ENCODE results near the gene ZNF621.
A peak's percentile ranks its signal among the peaks of the same experiment; 100 is the strongest.

The ZNF621 gene

GRCh38 chr3:40524568-40525285 lies at the start of gene ZNF621:
ZNF621 (plus strand) TSS chr3:40524960; CDS start chr3:40525841, 881 bp downstream.
- peak; percentile 37 to 73 (median 57) for DNase-seq (ENCODE audit: low read depth in 3 of 3, low spot score in 1 of 3)

DNA sequence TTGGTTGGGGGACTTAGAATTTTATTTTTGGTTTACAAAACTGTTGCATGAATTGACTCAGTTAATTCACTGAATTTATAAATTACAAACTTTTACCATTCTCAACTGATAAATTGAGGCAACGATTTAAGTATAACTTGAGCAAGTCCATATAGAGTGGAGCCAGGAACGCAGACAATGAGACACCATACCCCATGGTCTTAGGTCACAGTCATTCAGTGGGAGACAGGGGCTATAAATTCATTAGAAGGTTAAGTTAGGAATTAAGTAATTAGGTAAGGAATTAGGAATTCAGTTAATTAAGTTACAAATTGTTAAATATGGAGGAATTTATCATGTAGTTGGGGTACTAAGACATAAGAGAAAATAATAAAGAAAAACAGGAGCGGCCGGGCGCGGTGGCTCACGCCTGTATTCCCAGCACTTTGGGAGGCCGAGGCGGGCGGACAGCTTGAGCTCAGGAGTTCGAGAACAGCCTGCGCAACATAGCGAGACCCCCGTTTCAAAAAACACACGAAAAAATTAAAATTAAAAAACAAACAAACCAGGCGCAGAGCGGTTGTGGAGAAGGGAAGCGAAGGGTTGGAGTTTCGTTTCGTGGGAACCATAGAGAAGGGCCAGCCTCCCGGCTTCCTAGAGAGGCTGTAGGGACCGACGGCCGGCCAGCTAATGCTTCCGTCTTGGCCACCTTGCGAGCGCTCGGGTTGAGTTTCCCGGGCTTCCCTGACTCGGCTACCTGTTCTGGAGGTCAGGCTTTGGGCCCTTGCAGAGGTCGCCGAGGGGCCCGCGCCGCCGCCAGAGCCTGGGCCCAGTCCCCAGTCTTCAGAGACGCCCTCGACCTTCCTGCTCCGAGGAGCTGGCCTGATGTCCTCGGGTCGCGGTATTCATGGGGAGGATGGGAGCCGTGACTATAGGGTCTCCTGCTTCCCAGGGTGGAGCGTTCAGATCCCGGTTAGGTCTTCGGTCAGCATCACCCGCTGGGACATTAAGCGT lies 48.0 kb upstream of the ZNF621 start, which contains the start of gene ZNF619:
Gene ZNF619 (plus strand): TSS at position 645 of the 993 bp plus-strand sequence. CDS start 858 bp downstream, outside the sequence.
- peak in 2 of 3 donors; percentile 27 to 38 for DNase-seq (ENCODE audit: low read depth in 3 of 3, low spot score in 1 of 3)

- DNase-seq (ENCODE audit: low read depth in 3 of 3, low spot score in 1 of 3), result no peak
Observed at GRCh38 chr3:40477666-40478065, 47.1 kb upstream of the ZNF621 start.

- no peak for DNase-seq (ENCODE audit: low read depth in 3 of 3, low spot score in 1 of 3)
Observed at GRCh38 chr3:40487172-40487571, 37.6 kb upstream of the ZNF621 start.

- no peak for DNase-seq (ENCODE audit: low read depth in 3 of 3, low spot score in 1 of 3)
Observed at GRCh38 chr3:40490916-40491315, 33.8 kb upstream of the ZNF621 start.

GRCh38 chr3:40494698-40495097 lies 30.1 kb upstream of the ZNF621 start:
- no peak for DNase-seq (ENCODE audit: low read depth in 3 of 3, low spot score in 1 of 3)

GRCh38 chr3:40497288-40497687 lies 27.5 kb upstream of the ZNF621 start:
- DNase-seq (ENCODE audit: low read depth in 3 of 3, low spot score in 1 of 3), result no peak

DNA sequence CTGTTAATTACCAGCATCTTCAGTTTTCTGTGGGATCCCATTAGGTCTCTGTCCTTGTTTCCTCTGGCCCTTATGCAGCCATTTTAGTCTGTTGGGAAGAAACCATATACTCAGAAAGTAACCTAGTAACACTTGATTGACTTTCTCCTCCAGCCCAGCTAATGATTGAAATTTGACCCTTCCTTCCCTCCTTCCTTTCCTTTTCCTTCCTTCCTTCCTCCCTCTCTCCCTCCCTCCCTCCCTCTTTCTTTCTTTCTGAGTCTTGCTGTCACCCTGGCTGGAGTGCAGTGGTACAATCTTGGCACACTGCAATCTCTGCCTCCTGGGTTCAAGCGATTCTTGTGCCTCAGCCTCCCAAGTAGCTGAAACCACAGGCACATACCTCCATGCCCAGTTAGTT lies 24.8 kb upstream of the ZNF621 start:
- no peak for DNase-seq (ENCODE audit: low read depth in 3 of 3, low spot score in 1 of 3)

GRCh38 chr3:40502034-40502433 lies 22.7 kb upstream of the ZNF621 start:
- no peak for DNase-seq (ENCODE audit: low read depth in 3 of 3, low spot score in 1 of 3)

DNA sequence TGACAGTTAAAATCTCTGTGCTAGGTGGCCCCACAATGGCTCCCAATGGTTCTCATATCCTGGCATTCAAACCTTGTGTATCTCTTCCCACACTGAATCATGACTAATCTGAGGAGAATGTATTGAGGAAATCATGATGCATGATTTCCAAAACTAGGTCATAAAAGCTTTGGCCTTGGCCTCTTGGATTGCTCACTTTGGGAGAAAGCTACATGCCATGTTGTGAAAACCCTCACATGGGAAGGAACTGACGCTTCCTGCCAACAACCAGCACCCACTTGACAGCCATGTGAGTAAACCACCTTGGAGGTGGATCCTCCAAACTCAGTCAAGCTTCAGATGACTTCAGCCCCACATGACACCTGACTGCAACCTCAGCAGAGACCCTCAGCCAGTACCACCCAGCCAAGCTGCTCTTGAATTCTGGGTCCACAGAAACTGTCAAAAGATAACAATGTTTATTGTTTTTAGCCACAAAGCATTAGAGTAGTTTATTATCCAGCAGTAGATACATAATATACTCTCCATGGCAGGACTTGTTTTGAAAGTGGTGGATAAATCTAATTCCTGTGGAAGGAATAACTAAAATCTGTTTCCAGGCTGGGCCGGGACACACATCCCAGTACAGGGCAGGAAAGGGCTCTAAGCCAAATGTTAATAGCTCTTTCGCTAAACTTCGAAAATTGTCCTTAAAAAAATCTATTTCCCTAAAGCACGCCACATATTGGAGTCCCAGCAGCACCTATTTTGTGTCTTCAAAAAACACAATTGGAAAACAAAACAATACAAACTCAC lies 19.9 kb upstream of the ZNF621 start:
- DNase-seq (ENCODE audit: low read depth in 3 of 3, low spot score in 1 of 3), result no peak

DNA sequence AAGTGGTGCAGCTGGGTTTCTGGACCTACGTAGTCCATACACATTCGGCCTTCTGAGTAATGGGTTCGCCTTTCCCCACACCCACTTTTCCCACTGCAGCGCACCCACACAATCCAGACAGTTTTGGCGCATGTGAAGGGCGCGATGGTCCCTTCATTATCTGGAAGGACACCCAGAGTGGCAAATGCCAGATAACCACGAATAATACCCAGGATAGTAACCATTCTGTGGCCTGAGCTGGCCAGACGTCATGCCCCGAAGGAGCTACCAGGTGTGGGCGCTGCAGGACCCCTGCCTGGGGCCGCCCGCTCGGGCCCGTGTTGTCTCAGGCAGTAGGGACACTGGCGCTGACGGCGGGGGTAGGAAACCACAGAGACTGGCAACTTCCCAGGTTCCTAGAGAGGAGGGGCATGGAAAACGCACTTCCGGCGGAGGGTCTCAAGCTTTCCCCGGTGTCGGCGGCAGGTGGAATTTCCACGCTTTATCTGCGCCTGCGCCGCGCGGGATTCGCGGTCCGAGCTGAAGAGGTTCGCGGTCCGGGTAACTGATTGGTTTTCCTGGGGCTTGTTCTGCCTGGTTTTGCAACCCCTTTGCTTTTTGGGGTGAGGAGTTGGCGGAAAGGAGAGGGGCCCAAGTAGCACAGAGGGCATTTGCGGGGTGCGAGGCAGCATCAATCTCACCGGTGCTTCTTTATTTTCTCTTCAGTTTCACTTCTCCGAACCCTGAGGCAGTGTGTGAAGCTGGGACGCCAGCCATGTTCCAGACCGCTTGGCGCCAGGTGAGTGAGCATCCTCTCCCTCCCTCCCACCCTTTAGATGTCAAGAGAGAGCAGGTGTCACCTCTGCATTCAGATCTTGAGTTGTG lies 18.9 kb upstream of the ZNF621 start, which contains the start of gene ZNF620:
Gene ZNF620 (plus strand): TSS at position 441 of the 864 bp plus-strand sequence. CDS start 314 bp downstream, at position 755.
- DNase-seq (ENCODE audit: low read depth in 3 of 3, low spot score in 1 of 3), result peak in 2 of 3 donors; percentile 23 to 30

DNA sequence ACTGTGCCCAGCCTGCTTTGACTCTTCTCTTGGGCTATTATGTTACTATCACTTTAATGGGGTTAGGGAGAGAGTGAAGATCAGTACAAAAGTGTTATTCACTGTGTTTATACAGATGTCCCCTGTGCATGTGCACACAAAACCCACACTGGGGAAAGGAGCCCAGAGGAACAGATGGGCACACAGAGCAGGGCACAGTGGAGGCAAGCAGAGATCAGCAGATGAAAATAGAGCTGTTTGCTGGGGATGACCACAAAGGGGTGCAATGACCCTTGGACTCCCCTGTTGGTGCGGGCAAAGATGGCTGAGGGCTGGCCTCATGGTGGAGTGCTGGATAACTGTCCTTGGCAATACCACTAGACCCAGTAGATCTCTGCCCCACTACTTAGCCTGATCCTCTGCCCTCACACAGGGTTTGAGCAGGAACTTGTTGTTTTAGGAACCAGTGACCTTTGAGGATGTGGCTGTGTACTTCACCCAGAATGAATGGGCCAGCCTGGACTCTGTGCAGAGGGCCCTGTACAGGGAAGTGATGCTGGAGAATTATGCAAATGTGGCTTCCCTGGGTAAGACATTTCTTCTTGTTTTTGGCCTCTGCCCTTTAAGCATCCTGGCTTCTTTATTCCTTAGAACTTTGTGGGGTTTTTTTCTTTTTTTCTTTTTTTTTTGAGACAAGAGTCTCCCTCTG lies 13.6 kb upstream of the ZNF621 start:
- DNase-seq (ENCODE audit: low read depth in 3 of 3, low spot score in 1 of 3), result no peak

- DNase-seq (ENCODE audit: low read depth in 3 of 3, low spot score in 1 of 3), result no peak
Observed at GRCh38 chr3:40516201-40516600, 8.6 kb upstream of the ZNF621 start.

DNA sequence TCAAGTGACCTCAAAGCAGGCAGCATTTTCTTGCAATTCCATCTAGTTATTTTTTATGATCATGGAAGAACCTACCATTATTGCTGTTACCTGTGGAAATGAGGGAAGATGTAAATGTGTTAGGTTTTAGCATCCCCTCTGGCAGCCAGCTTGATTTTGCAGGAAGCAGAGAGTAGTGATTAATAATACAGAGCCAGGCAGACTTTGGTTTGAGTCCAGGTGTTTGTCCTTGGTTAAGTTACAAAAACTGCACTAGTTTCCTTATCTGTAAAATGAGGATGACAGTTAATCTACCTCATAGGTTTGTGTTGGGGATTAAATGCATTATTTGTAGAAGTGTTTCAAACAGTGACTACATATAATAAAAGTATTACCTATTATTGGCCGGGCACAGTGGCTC lies 6.7 kb upstream of the ZNF621 start:
- no peak for DNase-seq (ENCODE audit: low read depth in 3 of 3, low spot score in 1 of 3)

DNA sequence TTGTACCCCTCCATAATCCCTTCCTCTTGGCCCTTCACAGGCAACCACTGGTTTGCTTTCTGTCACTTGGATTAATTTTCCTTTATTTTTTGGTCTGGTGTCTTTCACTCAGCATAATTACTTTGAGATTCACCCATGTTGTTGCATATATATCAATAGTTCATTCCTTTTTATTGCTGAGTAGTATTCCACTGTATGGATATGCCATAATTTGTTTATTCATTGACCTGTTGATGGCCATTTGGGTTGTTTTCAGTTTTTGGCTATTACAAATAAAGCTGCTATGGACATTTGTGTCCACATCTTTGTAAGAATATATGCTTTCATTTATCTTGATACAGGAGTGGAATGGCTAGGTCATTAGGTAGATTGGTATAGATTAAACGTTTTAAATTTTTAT lies 5.9 kb upstream of the ZNF621 start:
- no peak for DNase-seq (ENCODE audit: low read depth in 3 of 3, low spot score in 1 of 3)

GRCh38 chr3:40521254-40521653 lies 3.5 kb upstream of the ZNF621 start:
- DNase-seq (ENCODE audit: low read depth in 3 of 3, low spot score in 1 of 3), result no peak

DNA sequence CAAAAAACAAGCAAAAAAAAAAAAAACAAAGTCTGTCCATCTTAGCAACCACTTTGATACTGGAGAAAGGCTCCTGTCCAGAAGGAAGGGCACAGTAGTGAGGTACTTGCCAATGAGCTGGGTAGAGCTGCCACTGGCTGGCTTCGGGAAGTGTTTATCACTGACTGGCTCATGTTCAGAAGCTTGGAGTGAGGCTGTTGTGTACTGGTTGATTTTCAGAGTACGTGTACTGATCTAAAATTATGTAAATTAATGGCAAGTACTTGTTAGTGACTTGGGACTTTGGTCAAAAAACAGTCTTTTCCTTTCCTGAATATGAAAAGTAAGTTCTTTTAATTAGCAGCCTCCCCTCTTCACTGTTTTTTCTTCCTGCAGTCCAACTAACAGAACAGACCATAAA lies 979 bp upstream of the ZNF621 start:
- DNase-seq (ENCODE audit: low read depth in 3 of 3, low spot score in 1 of 3), result no peak

GRCh38 chr3:40524222-40524567 lies 565 bp upstream of the ZNF621 start:
- no peak for DNase-seq (ENCODE audit: low read depth in 3 of 3, low spot score in 1 of 3)

DNA sequence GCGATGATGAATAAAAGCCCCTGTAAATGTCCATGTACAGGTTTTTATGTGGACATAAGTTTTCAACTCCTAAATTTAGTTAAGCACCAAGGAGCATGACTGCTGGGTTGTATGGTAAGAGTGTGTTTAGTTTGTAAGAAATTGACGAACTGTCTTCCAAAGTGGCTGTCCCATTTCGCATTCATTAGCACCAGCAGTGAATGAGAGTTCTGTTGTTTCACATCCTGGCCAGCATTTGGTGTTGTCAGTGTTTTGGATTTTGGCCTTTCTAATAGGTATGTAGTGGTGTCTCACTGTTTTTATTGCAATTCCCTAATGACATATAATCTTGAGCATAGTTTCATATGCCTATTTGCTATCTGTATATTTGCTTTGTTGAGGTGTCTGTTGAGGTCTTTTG lies 3.7 kb downstream of the ZNF621 start:
- DNase-seq (ENCODE audit: low read depth in 3 of 3, low spot score in 1 of 3), result no peak

- DNase-seq (ENCODE audit: low read depth in 3 of 3, low spot score in 1 of 3), result no peak
Observed at GRCh38 chr3:40532252-40532651, 7.5 kb downstream of the ZNF621 start.
